ENCODE results near the gene KIF26B.

KIF26B gene

GRCh38 chr1:245575710-245576109, 420.9 kb downstream of the KIF26B start:
- no peak for DNase-seq (ENCODE audit: low read depth)

GRCh38 chr1:245576323-245576722, 421.5 kb downstream of the KIF26B start:
- DNase-seq (ENCODE audit: low read depth) = no peak

GRCh38 chr1:245577191-245578157, 422.7 kb downstream of the KIF26B start:
- no peak for DNase-seq (ENCODE audit: low read depth)

GRCh38 chr1:245578308-245578707, 423.5 kb downstream of the KIF26B start:
- DNase-seq (ENCODE audit: low read depth) = no peak

- DNase-seq (ENCODE audit: low read depth) = no peak
These were observed 424.0 kb downstream of the KIF26B start for GRCh38 chr1:245578771-245579170.

GRCh38 chr1:245579881-245580280, 425.1 kb downstream of the KIF26B start:
- no peak for DNase-seq (ENCODE audit: low read depth)

- no peak for DNase-seq (ENCODE audit: low read depth)
These were observed 425.9 kb downstream of the KIF26B start for GRCh38 chr1:245580651-245581050.

GRCh38 chr1:245582026-245582425, 427.2 kb downstream of the KIF26B start:
- no peak for DNase-seq (ENCODE audit: low read depth)

GRCh38 chr1:245583081-245583480, 428.3 kb downstream of the KIF26B start:
- no peak for DNase-seq (ENCODE audit: low read depth)

GRCh38 chr1:245583575-245584330, 429.0 kb downstream of the KIF26B start:
- DNase-seq (ENCODE audit: low read depth) = no peak

GRCh38 chr1:245585252-245585959, 430.6 kb downstream of the KIF26B start:
- no peak for DNase-seq (ENCODE audit: low read depth)

GRCh38 chr1:245587435-245588115, 432.8 kb downstream of the KIF26B start:
- DNase-seq (ENCODE audit: low read depth) = no peak

GRCh38 chr1:245588116-245588639, 433.4 kb downstream of the KIF26B start:
- DNase-seq (ENCODE audit: low read depth) = no peak

GRCh38 chr1:245589316-245589715, 434.5 kb downstream of the KIF26B start:
- DNase-seq (ENCODE audit: low read depth) = no peak

GRCh38 chr1:245589906-245590305, 435.1 kb downstream of the KIF26B start:
- no peak for DNase-seq (ENCODE audit: low read depth)

- no peak for DNase-seq (ENCODE audit: low read depth)
These were observed 435.9 kb downstream of the KIF26B start for GRCh38 chr1:245590726-245591125.

GRCh38 chr1:245591346-245592188, 436.8 kb downstream of the KIF26B start:
- DNase-seq (ENCODE audit: low read depth) = no peak

GRCh38 chr1:245592189-245592460, 437.3 kb downstream of the KIF26B start:
- DNase-seq (ENCODE audit: low read depth) = no peak

GRCh38 chr1:245598524-245599305, 443.9 kb downstream of the KIF26B start:
- no peak for DNase-seq (ENCODE audit: low read depth)

Measured in stimulated activated CD4-positive, alpha-beta T cell treated with anti-CD3 and anti-CD28 coated beads, Interleukin-2, amount 100 ng/mL, for 4 hours (primary cell).